HEK293 (cell line): Measurements from ENCODE around the gene ADAR.
A peak's percentile ranks its signal among the peaks of the same experiment; 100 is the strongest.

ENCODE experiments used
- CTCF ChIA-PET: fragments of 350-600 bp; formaldehyde crosslinking; extraction: SDS; loops from one replicate; lab custom pipeline; 2021; ENCODE audit warnings: antibody characterized with exemption; lab: Yijun Ruan, JAX
- POLR2A ChIA-PET: fragments of 300-600 bp; formaldehyde crosslinking; extraction: SDS; loops from one replicate; lab custom pipeline; 2020; ENCODE audit warnings: antibody characterized with exemption, inconsistent platforms; lab: Yijun Ruan, JAX
- H3K27ac ChIP-seq: fragments of 200-500 bp; sonication (Bioruptor generic); 2 replicates; pipeline ENCODE4 v1.5.1; 2014; ENCODE audit warnings: low read depth, low read length, control low read depth, inconsistent platforms; ENCODE audit errors: extremely low read depth
- H3K36me3 ChIP-seq, 2 experiments: fragments of 200-500 bp in 1 of 2; sonication (Bioruptor generic) in 1 of 2; 1 replicate in 1 of 2; 2 replicates in 1 of 2; pipeline ENCODE4 v1.5.1; 2014 to 2017; ENCODE audit warnings: inconsistent platforms in 2 of 2, low read length in 2 of 2; ENCODE audit not compliant: control insufficient read depth in 2 of 2, insufficient read depth in 1 of 2
- H3K4me1 ChIP-seq: fragments of 200-500 bp; sonication (Bioruptor generic); 2 replicates; pipeline ENCODE4 v1.5.1; 2014; ENCODE audit warnings: mild to moderate bottlenecking, low read length, inconsistent platforms; ENCODE audit not compliant: control insufficient read depth, insufficient read depth
- H3K4me3 ChIP-seq: 2 replicates; pipeline ENCODE4 v1.5.1; 2011; ENCODE audit warnings: low read depth, mild to moderate bottlenecking, control low read depth, low read length, moderate library complexity
- H3K9me3 ChIP-seq: fragments of 200-500 bp; sonication (Bioruptor generic); 2 replicates; pipeline ENCODE4 v1.5.1; 2014; ENCODE audit warnings: low read depth, low read length, inconsistent platforms; ENCODE audit not compliant: control insufficient read depth, insufficient read depth
- IKZF3 ChIP-seq: fragments of 450-650 bp; IDR thresholded peaks from 2 replicates; pipeline ENCODE4 v1.5.0; 2018; ENCODE audit warnings: missing biosample characterization, mild to moderate bottlenecking, missing genetic modification characterization, moderate library complexity
- KLF1 ChIP-seq: fragments of 450-650 bp; formaldehyde crosslinking; IDR thresholded peaks from 2 replicates; pipeline ENCODE4 v1.5.1; 2016; ENCODE audit warnings: missing biosample characterization, missing genetic modification characterization
- MZF1 ChIP-seq: fragments of 450-650 bp; formaldehyde crosslinking; IDR thresholded peaks from 2 replicates; pipeline ENCODE4 v1.5.1; 2017; ENCODE audit warnings: missing biosample characterization, missing genetic modification characterization, borderline replicate concordance
- ZBTB17 ChIP-seq: fragments of 450-650 bp; formaldehyde crosslinking; IDR thresholded peaks from 2 replicates; pipeline ENCODE4 v1.5.1; 2016; ENCODE audit warnings: missing biosample characterization, missing genetic modification characterization
- ZNF121 ChIP-seq: fragments of 450-650 bp; formaldehyde crosslinking; IDR thresholded peaks from 2 replicates; pipeline ENCODE4 v1.5.1; 2016; ENCODE audit warnings: missing biosample characterization, missing genetic modification characterization
- ZNF169 ChIP-seq: fragments of 450-650 bp; formaldehyde crosslinking; IDR thresholded peaks from 2 replicates; pipeline ENCODE4 v1.5.1; 2016; ENCODE audit warnings: missing biosample characterization, missing genetic modification characterization
- ZNF202 ChIP-seq: fragments of 450-650 bp; formaldehyde crosslinking; IDR thresholded peaks from 2 replicates; pipeline ENCODE4 v1.5.1; 2016; ENCODE audit warnings: missing biosample characterization, missing genetic modification characterization, borderline replicate concordance
- ZNF239 ChIP-seq: fragments of 450-650 bp; formaldehyde crosslinking; IDR thresholded peaks from 2 replicates; pipeline ENCODE4 v1.5.1; 2016; ENCODE audit warnings: missing biosample characterization, missing genetic modification characterization
- ZNF280C ChIP-seq: fragments of 450-650 bp; formaldehyde crosslinking; IDR thresholded peaks from 2 replicates; pipeline ENCODE4 v1.5.1; 2016; ENCODE audit warnings: missing biosample characterization, missing genetic modification characterization
- ZNF394 ChIP-seq: fragments of 450-650 bp; formaldehyde crosslinking; IDR thresholded peaks from 2 replicates; pipeline ENCODE4 v1.5.1; 2016; ENCODE audit warnings: missing biosample characterization, missing genetic modification characterization, mild to moderate bottlenecking, moderate library complexity, borderline replicate concordance
- ZNF48 ChIP-seq: fragments of 450-650 bp; formaldehyde crosslinking; IDR thresholded peaks from 2 replicates; pipeline ENCODE4 v1.5.1; 2016; ENCODE audit warnings: missing biosample characterization, missing genetic modification characterization
- ZNF596 ChIP-seq: fragments of 450-650 bp; IDR thresholded peaks from 2 replicates; pipeline ENCODE4 v1.5.0; 2018; ENCODE audit warnings: missing biosample characterization, mild to moderate bottlenecking, missing genetic modification characterization, moderate library complexity
- ZNF624 ChIP-seq: fragments of 450-650 bp; formaldehyde crosslinking; IDR thresholded peaks from 2 replicates; pipeline ENCODE4 v1.5.1; 2017; ENCODE audit warnings: missing biosample characterization, missing genetic modification characterization
- ZNF837 ChIP-seq: fragments of 450-650 bp; formaldehyde crosslinking; IDR thresholded peaks from 2 replicates; pipeline ENCODE4 v1.5.1; 2016; ENCODE audit warnings: missing biosample characterization, missing genetic modification characterization
- ZNF843 ChIP-seq: fragments of 450-650 bp; formaldehyde crosslinking; IDR thresholded peaks from 2 replicates; pipeline ENCODE4 v1.5.1; 2016; ENCODE audit warnings: missing biosample characterization, missing genetic modification characterization
- TF ChIP-seq, protein P1 (sequence below): fragments of 450-650 bp; formaldehyde crosslinking; IDR thresholded peaks from 2 replicates; pipeline ENCODE4 v1.5.1; 2017; ENCODE audit warnings: missing biosample characterization, mild to moderate bottlenecking, missing genetic modification characterization, moderate library complexity
- TF ChIP-seq, protein P2 (sequence below): fragments of 450-650 bp; formaldehyde crosslinking; IDR thresholded peaks from 2 replicates; pipeline ENCODE4 v1.5.1; 2016; ENCODE audit warnings: missing biosample characterization, missing genetic modification characterization, borderline replicate concordance
- TF ChIP-seq, protein P3 (sequence below): fragments of 450-650 bp; formaldehyde crosslinking; IDR thresholded peaks from 2 replicates; pipeline ENCODE4 v1.5.1; 2016; ENCODE audit warnings: missing biosample characterization, missing genetic modification characterization
- TF ChIP-seq, protein P4 (sequence below): fragments of 450-650 bp; formaldehyde crosslinking; IDR thresholded peaks from 2 replicates; pipeline ENCODE4 v1.5.1; 2016; ENCODE audit warnings: missing biosample characterization, missing genetic modification characterization

Gene ADAR

DNA sequence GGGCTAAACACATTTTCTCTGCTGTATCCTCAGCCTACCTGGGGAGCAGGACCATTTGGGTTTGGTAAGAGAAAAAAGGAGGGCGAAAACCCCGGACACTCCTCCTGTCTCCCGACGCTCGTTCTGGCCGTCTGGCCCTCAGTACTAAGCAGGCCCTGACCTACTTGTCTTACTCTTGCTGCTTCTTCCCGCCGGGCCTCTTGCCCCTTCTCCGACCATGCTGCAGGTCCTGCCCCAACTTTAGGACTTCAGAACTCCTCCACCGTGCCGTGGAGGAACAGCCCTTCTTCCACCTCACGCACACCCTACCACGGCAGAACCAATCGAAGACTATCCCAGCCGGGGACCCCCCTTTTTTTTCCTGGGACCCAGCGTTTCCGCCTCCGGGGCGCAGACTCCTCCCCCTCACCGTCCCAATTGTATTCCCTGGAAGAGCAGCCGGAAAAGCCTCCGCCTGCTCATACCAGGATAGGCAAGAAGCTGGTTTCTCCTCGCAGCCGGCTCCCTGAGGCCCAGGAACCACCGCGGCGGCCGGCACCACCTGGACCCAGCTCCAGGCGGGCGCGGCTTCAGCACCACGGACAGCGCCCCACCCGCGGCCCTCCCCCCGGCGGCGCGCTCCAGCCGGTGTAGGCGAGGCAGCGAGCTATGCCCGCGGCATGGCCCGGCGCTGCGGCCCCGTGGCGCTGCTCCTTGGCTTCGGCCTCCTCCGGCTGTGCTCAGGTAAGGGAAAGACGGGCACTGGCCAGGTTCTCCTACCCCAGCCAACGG lies 40.4 kb downstream of the ADAR start, which contains the start of gene CHRNB2 (continued):
- TF ChIP-seq, protein P1, sequence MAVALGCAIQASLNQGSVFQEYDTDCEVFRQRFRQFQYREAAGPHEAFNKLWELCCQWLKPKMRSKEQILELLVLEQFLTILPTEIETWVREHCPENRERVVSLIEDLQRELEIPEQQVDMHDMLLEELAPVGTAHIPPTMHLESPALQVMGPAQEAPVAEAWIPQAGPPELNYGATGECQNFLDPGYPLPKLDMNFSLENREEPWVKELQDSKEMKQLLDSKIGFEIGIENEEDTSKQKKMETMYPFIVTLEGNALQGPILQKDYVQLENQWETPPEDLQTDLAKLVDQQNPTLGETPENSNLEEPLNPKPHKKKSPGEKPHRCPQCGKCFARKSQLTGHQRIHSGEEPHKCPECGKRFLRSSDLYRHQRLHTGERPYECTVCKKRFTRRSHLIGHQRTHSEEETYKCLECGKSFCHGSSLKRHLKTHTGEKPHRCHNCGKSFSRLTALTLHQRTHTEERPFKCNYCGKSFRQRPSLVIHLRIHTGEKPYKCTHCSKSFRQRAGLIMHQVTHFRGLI = no peak
- TF ChIP-seq, all 188 proteins: peak for 10

GRCh38 chr1:154565876-154566275 lies 42.1 kb downstream of the ADAR start:
- Histone ChIP-seq H3K4me1 (no peaks in the 10 kb centered on the region), H3K4me3 (no peak overlapping the region), H3K36me3 (no peaks in the 10 kb centered on the region), H3K27ac (no peak overlapping the region), H3K9me3 (no peaks in the 10 kb centered on the region)
- 0 out of 2 replicates have a peak, but pooled peaks have one; percentile 35 for TF ChIP-seq ZNF121 (tag by site-specific recombination)
- no peak for TF ChIP-seq ZNF239 (tag by site-specific recombination)
- ChIA-PET CTCF (interaction anchor here (0.7 to 1.0 kb wide), 2 partner anchors 496 to 519 kb away, joined by 3 read pairs; no protein-coding TSS in a partner anchor), POLR2A (no interaction called here)

DNA sequence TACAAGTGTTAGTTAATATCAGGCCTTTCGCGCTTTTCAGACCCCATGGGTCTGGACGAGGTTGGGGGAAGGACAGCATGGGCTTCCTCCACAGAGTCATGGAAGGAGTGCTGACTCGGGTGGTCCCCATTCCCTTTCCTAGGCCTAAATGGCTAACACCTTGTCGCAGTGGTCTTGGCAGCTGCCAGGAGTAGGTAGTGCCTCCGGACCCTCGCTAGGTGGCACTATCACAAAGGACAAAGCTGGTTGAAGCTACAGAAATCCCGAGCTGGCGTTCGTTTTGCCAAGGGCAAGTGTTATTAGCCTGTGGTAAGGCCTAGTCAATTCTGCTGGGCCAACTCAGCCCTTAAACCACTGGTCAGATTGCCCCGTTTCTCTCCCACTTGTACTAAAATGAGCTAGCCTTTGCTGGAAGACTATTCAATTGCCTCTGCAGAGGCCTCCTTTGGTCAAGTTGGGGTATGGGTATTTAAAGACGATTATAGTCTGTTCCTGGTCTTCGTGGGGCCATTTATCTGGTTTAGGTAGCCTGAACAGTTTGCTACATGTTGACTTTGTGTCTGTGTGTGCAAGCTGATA lies 48.4 kb downstream of the ADAR start:
- Histone ChIP-seq H3K4me3 (peak overlapping the region; percentile 81; the same call in 1 of the 2 replicates), H3K36me3 (peaks cover 0 to 20% of the 10 kb centered on the region in 2 experiments; a peak in 1 of 3 replicates), H3K4me1 (no peaks in the 10 kb centered on the region), H3K27ac (peak overlapping the region; percentile 73), H3K9me3 (no peaks in the 10 kb centered on the region)
- CTCF ChIA-PET = interaction anchor here (0.6 to 2.3 kb wide), 51 partner anchors 9 to 532 kb away, joined by 3 to 35 read pairs (median 4); partner anchors contain the start of gene KCNN3
- POLR2A ChIA-PET = interaction anchor here (0.5 to 0.7 kb wide), 2 partner anchors 397 to 478 kb away, joined by 3 to 7 read pairs; partner anchors contain the start of gene PBXIP1
- TF ChIP-seq, protein P2, sequence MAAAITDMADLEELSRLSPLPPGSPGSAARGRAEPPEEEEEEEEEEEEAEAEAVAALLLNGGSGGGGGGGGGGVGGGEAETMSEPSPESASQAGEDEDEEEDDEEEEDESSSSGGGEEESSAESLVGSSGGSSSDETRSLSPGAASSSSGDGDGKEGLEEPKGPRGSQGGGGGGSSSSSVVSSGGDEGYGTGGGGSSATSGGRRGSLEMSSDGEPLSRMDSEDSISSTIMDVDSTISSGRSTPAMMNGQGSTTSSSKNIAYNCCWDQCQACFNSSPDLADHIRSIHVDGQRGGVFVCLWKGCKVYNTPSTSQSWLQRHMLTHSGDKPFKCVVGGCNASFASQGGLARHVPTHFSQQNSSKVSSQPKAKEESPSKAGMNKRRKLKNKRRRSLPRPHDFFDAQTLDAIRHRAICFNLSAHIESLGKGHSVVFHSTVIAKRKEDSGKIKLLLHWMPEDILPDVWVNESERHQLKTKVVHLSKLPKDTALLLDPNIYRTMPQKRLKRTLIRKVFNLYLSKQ (tag by site-specific recombination) = no peak
- TF ChIP-seq MZF1 (tag by site-specific recombination) (peak; percentile 33), ZNF169 (tag by site-specific recombination) (no peak), ZNF48 (tag by site-specific recombination) (no peak), ZNF843 (no peak), ZNF596 (no peak), ZNF394 (tag by site-specific recombination) (no peak), KLF1 (no peak), IKZF3 (0 out of 2 replicates have a peak, but pooled peaks have one; percentile 54), ZNF280C (tag by site-specific recombination) (no peak), ZNF624 (tag by site-specific recombination) (no peak), ZNF202 (tag by site-specific recombination) (no peak), ZNF837 (tag by site-specific recombination) (no peak), ZBTB17 (tag by site-specific recombination) (0 out of 2 replicates have a peak, but pooled peaks have one; percentile 29)
- TF ChIP-seq, protein P3, sequence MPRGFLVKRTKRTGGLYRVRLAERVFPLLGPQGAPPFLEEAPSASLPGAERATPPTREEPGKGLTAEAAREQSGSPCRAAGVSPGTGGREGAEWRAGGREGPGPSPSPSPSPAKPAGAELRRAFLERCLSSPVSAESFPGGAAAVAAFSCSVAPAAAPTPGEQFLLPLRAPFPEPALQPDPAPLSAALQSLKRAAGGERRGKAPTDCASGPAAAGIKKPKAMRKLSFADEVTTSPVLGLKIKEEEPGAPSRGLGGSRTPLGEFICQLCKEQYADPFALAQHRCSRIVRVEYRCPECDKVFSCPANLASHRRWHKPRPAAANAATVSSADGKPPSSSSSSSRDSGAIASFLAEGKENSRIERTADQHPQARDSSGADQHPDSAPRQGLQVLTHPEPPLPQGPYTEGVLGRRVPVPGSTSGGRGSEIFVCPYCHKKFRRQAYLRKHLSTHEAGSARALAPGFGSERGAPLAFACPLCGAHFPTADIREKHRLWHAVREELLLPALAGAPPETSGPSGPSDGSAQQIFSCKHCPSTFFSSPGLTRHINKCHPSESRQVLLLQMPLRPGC (tag by site-specific recombination) = no peak
- TF ChIP-seq, protein P4, sequence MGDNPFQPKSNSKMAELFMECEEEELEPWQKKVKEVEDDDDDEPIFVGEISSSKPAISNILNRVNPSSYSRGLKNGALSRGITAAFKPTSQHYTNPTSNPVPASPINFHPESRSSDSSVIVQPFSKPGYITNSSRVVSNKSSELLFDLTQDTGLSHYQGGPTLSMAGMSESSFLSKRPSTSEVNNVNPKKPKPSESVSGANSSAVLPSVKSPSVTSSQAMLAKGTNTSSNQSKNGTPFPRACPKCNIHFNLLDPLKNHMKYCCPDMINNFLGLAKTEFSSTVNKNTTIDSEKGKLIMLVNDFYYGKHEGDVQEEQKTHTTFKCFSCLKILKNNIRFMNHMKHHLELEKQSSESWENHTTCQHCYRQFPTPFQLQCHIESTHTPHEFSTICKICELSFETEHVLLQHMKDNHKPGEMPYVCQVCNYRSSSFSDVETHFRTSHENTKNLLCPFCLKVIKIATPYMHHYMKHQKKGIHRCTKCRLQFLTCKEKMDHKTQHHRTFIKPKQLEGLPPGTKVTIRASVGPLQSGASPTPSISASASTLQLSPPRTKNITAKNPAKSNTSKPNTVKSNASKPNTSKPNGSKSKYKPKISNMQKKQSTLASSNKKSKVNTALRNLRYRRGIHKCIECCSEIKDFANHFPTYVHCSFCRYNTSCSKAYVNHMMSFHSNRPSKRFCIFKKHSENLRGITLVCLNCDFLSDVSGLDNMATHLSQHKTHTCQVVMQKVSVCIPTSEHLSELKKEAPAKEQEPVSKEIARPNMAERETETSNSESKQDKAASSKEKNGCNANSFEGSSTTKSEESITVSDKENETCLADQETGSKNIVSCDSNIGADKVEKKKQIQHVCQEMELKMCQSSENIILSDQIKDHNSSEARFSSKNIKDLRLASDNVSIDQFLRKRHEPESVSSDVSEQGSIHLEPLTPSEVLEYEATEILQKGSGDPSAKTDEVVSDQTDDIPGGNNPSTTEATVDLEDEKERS = no peak
